Activated T-helper 2 cell treated with anti-CD3 and anti-CD28 coated beads, Interferon-gamma antibody, Interleukin-2, Interleukin-4, amounts not matched to agents 10 μg/mL and 5 μg/mL and 100 μg/mL, durations not matched to agents 14 hours and 24 hours and 36 hours (primary cell): ENCODE measurements around the gene FOS. TPM values are rescaled to one million over a fixed set of nuclear protein-coding genes. Genes with fewer than 3 reads are reported as not detected.
A peak's percentile ranks its signal among the peaks of the same experiment; 100 is the strongest.

Experiments used
- DNase-seq: peaks from one replicate; pipeline ENCODE4 v3.0.0; 2021; ENCODE audit warnings: low spot score
- H3K27ac Mint-ChIP-seq: one replicate; pipeline ENCODE4 v1.8.0; 2021; ENCODE audit warnings: mixed read lengths
- H3K27me3 Mint-ChIP-seq: one replicate; pipeline ENCODE4 v1.8.0; 2021; ENCODE audit warnings: low read depth, mixed read lengths
- H3K36me3 Mint-ChIP-seq: one replicate; pipeline ENCODE4 v1.8.0; 2021; ENCODE audit warnings: low read depth, mixed read lengths
- H3K4me1 Mint-ChIP-seq: one replicate; pipeline ENCODE4 v1.8.0; 2021; ENCODE audit warnings: low read depth, mixed read lengths
- H3K4me3 Mint-ChIP-seq: one replicate; pipeline ENCODE4 v1.8.0; 2021; ENCODE audit warnings: low read depth, mild to moderate bottlenecking, moderate library complexity, mixed read lengths
- H3K9me3 Mint-ChIP-seq: one replicate; pipeline ENCODE4 v1.8.0; 2021; ENCODE audit warnings: mixed read lengths
- intact Hi-C: fragments of 100-400 bp; cut with micrococcal nuclease; formaldehyde crosslinking; loops from one replicate; pipeline ENCODE4 v1.15.1; 2023
- total RNA-seq: library from RNA; stranded (reverse); gene quantifications from 2 replicates; pipeline ENCODE4 v1.2.3, GENCODE V29; 2022

Gene FOS
- total RNA-seq, 1 donor from 2014 or later, result 24.7 TPM

- intact Hi-C loops, result no loop called here
- H3K4me3 Mint-ChIP-seq, result no peak overlapping the region
- peaks cover 14% of the 10 kb centered on the region for H3K4me1 Mint-ChIP-seq
- DNase-seq, result no peak
- H3K27me3 Mint-ChIP-seq, result peaks cover 38% of the 10 kb centered on the region
- H3K36me3 Mint-ChIP-seq, result no peaks in the 10 kb centered on the region
- H3K27ac Mint-ChIP-seq, result no peak overlapping the region
- H3K9me3 Mint-ChIP-seq, result no peaks in the 10 kb centered on the region
Measured at GRCh38 chr14:75242546-75243273, 35.9 kb upstream of the FOS start.

- peaks cover 26% of the 10 kb centered on the region for H3K4me1 Mint-ChIP-seq
- no peaks in the 10 kb centered on the region for H3K9me3 Mint-ChIP-seq
- H3K36me3 Mint-ChIP-seq, result no peaks in the 10 kb centered on the region
- H3K27me3 Mint-ChIP-seq, result peaks cover 30% of the 10 kb centered on the region
- no peak overlapping the region for H3K27ac Mint-ChIP-seq
- no peak for DNase-seq
- no peak overlapping the region for H3K4me3 Mint-ChIP-seq
- intact Hi-C loops, result no loop called here
Measured at GRCh38 chr14:75244121-75244520, 34.5 kb upstream of the FOS start.

- Mint-ChIP-seq H3K27ac (no peak overlapping the region), H3K27me3 (peaks cover 29% of the 10 kb centered on the region), H3K4me3 (no peak overlapping the region), H3K4me1 (peaks cover 42% of the 10 kb centered on the region), H3K9me3 (no peaks in the 10 kb centered on the region), H3K36me3 (no peaks in the 10 kb centered on the region)
- intact Hi-C loops, result loop anchor here (1.0 to 5.0 kb wide), 3 partner anchors 32 to 316 kb away; partner anchors contain the start of gene FOS
- DNase-seq, result no peak
Measured at GRCh38 chr14:75246546-75247285, 31.9 kb upstream of the FOS start.

GRCh38 chr14:75247286-75247922, 31.2 kb upstream of the FOS start:
- Mint-ChIP-seq H3K27ac (peak overlapping the region; percentile 66), H3K27me3 (peaks cover 31% of the 10 kb centered on the region), H3K4me1 (peaks cover 47% of the 10 kb centered on the region), H3K36me3 (no peaks in the 10 kb centered on the region), H3K9me3 (no peaks in the 10 kb centered on the region), H3K4me3 (peak overlapping the region; percentile 50)
- DNase-seq, result peak; percentile 71
- intact Hi-C loops, result loop anchor here (1.0 to 5.0 kb wide), 3 partner anchors 31 to 315 kb away; partner anchors contain the start of gene FOS

GRCh38 chr14:75247939-75248338, 30.7 kb upstream of the FOS start:
- no peak for DNase-seq
- H3K27me3 Mint-ChIP-seq, result peaks cover 29% of the 10 kb centered on the region
- peak overlapping the region; percentile 50 for H3K4me3 Mint-ChIP-seq
- H3K4me1 Mint-ChIP-seq, result peaks cover 48% of the 10 kb centered on the region
- intact Hi-C loops, result loop anchor here (1.0 to 5.0 kb wide), 5 partner anchors 30 to 314 kb away; partner anchors contain the start of gene FOS
- no peaks in the 10 kb centered on the region for H3K9me3 Mint-ChIP-seq
- no peaks in the 10 kb centered on the region for H3K36me3 Mint-ChIP-seq
- H3K27ac Mint-ChIP-seq, result peak overlapping the region; percentile 66

GRCh38 chr14:75249251-75249957, 29.2 kb upstream of the FOS start:
- peak overlapping the region; percentile 68 for H3K27ac Mint-ChIP-seq

GRCh38 chr14:75249958-75250336, 28.7 kb upstream of the FOS start:
- peak overlapping the region; percentile 68 for H3K27ac Mint-ChIP-seq
- no peaks in the 10 kb centered on the region for H3K36me3 Mint-ChIP-seq
- H3K4me3 Mint-ChIP-seq, result no peak overlapping the region
- H3K4me1 Mint-ChIP-seq, result peaks cover 50% of the 10 kb centered on the region
- H3K9me3 Mint-ChIP-seq, result no peaks in the 10 kb centered on the region
- no peak for DNase-seq
- intact Hi-C loops, result loop anchor here (1.0 to 5.0 kb wide), 10 partner anchors 9 to 312 kb away; partner anchors contain the start of gene TMED10
- peaks cover 37% of the 10 kb centered on the region for H3K27me3 Mint-ChIP-seq

More at GRCh38 chr14:75249251-75249957, 29.2 kb upstream of the FOS start:
- H3K4me3 Mint-ChIP-seq, result peak overlapping the region; percentile 37
- intact Hi-C loops, result loop anchor here (1.0 to 5.0 kb wide), 10 partner anchors 10 to 313 kb away; partner anchors contain the start of gene TMED10
- H3K4me1 Mint-ChIP-seq, result peaks cover 48% of the 10 kb centered on the region
- peaks cover 37% of the 10 kb centered on the region for H3K27me3 Mint-ChIP-seq
- no peaks in the 10 kb centered on the region for H3K36me3 Mint-ChIP-seq
- DNase-seq, result peak; percentile 88
- no peaks in the 10 kb centered on the region for H3K9me3 Mint-ChIP-seq

GRCh38 chr14:75250800-75251199, 27.8 kb upstream of the FOS start:
- Mint-ChIP-seq H3K4me1 (peaks cover 51% of the 10 kb centered on the region), H3K9me3 (no peaks in the 10 kb centered on the region), H3K27me3 (peaks cover 35% of the 10 kb centered on the region), H3K36me3 (no peaks in the 10 kb centered on the region), H3K4me3 (no peak overlapping the region), H3K27ac (no peak overlapping the region)
- no peak for DNase-seq
- intact Hi-C loops, result no loop called here

- no peaks in the 10 kb centered on the region for H3K36me3 Mint-ChIP-seq
- intact Hi-C loops, result no loop called here
- H3K27me3 Mint-ChIP-seq, result peaks cover 41% of the 10 kb centered on the region
- DNase-seq, result no peak
- H3K4me1 Mint-ChIP-seq, result peaks cover 46% of the 10 kb centered on the region
- H3K4me3 Mint-ChIP-seq, result no peak overlapping the region
- H3K27ac Mint-ChIP-seq, result no peak overlapping the region
- H3K9me3 Mint-ChIP-seq, result no peaks in the 10 kb centered on the region
Measured at GRCh38 chr14:75252254-75252837, 26.3 kb upstream of the FOS start.

GRCh38 chr14:75254381-75254822, 24.2 kb upstream of the FOS start:
- Mint-ChIP-seq H3K27ac (no peak overlapping the region), H3K9me3 (no peaks in the 10 kb centered on the region), H3K27me3 (peaks cover 45% of the 10 kb centered on the region), H3K36me3 (no peaks in the 10 kb centered on the region), H3K4me3 (no peak overlapping the region), H3K4me1 (peaks cover 35% of the 10 kb centered on the region)
- intact Hi-C loops, result no loop called here
- DNase-seq, result no peak

- no peak for DNase-seq
- Mint-ChIP-seq H3K36me3 (no peaks in the 10 kb centered on the region), H3K9me3 (no peaks in the 10 kb centered on the region), H3K4me1 (peaks cover 36% of the 10 kb centered on the region), H3K27ac (no peak overlapping the region), H3K4me3 (no peak overlapping the region), H3K27me3 (peaks cover 45% of the 10 kb centered on the region)
- intact Hi-C loops, result no loop called here
Measured at GRCh38 chr14:75254901-75255584, 23.6 kb upstream of the FOS start.
